Measurements from ENCODE around the gene HDAC11. TPM values are rescaled to one million over a fixed set of nuclear protein-coding genes. Genes with fewer than 3 reads are reported as not detected.

The HDAC11 gene
- total and polyA plus RNA-seq, 11 donors, result 20.8 to 49.4 (median 30.7) TPM

DNA sequence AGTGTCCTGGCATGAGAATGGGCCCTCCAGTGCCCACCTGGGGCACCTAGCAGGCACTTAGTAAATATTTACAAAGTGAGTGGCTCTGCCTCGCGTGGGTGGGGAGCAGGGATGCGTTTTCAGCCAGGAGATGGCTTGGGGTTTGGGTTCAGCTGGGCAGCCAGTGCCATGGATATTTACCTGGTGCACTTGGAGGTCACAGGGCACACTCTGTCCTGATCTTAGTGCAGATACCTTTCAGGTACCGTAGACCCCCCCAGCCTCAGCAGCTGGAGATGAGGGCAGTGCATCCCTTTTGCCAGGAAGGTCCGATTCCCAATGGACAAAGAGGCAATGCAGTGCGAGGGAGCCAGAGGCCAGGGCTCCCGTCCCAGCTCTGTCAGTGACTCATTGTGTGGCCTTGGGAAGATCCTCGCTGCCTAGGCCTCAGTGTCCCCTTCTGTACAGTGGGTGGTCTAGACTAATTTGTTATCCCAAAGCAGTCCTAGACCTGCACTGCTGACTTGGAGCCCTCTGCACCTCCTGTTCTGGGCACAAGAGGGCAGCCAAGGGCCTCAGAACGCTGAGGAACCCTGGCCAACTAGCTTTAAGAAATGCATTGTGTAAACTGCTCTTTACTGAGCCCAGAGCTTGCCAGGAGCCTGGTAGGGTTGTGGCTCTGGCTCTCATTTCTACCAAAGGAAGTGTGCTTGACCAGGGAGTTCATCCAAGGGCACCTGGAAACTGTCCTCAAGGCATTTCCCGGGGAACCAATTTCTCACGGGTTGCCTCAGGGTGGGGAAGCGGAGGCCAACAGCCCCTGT, 16.0 kb downstream of the HDAC11 start:
- ATAC-seq (peak; percentile 72 to 95 (median 90)), DNase-seq (peak; percentile 70 to 80 (median 73))
- Histone ChIP-seq H3K27me3 (no peaks in the 10 kb centered on the region), H3K4me1 (peaks cover 0 to 14% (median 9%) of the 10 kb centered on the region in 12 donors), H3K36me3 (peaks cover 0 to 12% (median 0%) of the 10 kb centered on the region in 9 donors), H3K4me3 (no peak overlapping the region), H3K27ac (peak overlapping the region in 1 of 12 donors; percentile 3), H3K9me3 (no peaks in the 10 kb centered on the region)
- intact Hi-C loops (cut with DNase I), result loop anchor here (1.0 to 5.0 kb wide), 7 partner anchors 51 to 404 kb away; partner anchors contain the start of gene FBLN2 (in 1 of the 10)
- TF ChIP-seq, protein P1, sequence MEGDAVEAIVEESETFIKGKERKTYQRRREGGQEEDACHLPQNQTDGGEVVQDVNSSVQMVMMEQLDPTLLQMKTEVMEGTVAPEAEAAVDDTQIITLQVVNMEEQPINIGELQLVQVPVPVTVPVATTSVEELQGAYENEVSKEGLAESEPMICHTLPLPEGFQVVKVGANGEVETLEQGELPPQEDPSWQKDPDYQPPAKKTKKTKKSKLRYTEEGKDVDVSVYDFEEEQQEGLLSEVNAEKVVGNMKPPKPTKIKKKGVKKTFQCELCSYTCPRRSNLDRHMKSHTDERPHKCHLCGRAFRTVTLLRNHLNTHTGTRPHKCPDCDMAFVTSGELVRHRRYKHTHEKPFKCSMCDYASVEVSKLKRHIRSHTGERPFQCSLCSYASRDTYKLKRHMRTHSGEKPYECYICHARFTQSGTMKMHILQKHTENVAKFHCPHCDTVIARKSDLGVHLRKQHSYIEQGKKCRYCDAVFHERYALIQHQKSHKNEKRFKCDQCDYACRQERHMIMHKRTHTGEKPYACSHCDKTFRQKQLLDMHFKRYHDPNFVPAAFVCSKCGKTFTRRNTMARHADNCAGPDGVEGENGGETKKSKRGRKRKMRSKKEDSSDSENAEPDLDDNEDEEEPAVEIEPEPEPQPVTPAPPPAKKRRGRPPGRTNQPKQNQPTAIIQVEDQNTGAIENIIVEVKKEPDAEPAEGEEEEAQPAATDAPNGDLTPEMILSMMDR (IDR thresholded peaks at IDR 0.05), result peak; percentile 83 to 98 (median 94)
- TF ChIP-seq POLR2A (IDR thresholded peaks at IDR 0.05), result no peak
- 45 to 51% (median 49%) methylated on average over 8 to 12 of the region's 12 CpGs for WGBS, 4 donors

DNA sequence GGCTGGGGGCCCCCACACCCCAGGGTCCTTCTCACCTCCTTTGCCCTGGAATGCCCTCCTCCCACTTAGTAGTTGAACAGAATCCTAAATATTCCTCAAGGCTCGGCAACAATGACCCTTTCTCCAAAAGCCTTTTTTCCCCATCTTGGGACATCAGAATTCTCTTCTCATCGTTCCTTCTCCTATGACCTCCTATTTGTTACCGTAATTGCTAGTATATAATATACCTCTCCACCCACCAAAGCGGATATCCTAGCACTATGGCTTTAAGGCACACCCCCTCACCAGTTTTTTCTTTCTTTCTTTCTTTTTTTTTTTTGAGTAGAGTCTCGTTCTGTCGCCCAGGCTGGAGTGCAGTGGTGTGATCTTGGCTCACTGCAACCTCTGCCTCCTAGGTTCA, 16.8 kb downstream of the HDAC11 start:
- no peak for TF ChIP-seq POLR2A (IDR thresholded peaks at IDR 0.05)
- TF ChIP-seq, protein P1 (IDR thresholded peaks at IDR 0.05), result no peak
- WGBS, 4 donors, result 65 to 82% (median 73%) methylated on average over 6 of the region's 6 CpGs
- no peak for DNase-seq
- peak overlapping the region in 1 of 12 donors; percentile 3 for H3K27ac ChIP-seq
- H3K9me3 ChIP-seq, result no peaks in the 10 kb centered on the region
- intact Hi-C loops (cut with DNase I), result loop anchor here in 9 of 10 donors (1.0 to 5.0 kb wide), 6 partner anchors 50 to 405 kb away; partner anchors contain the start of gene FBLN2 (in 1 of the 9)
- H3K27me3 ChIP-seq, result no peaks in the 10 kb centered on the region
- peaks cover 0 to 12% (median 0%) of the 10 kb centered on the region in 9 donors for H3K36me3 ChIP-seq
- H3K4me1 ChIP-seq, result peaks cover 0 to 14% (median 9%) of the 10 kb centered on the region in 12 donors
- no peak for ATAC-seq
- H3K4me3 ChIP-seq, result no peak overlapping the region

DNA sequence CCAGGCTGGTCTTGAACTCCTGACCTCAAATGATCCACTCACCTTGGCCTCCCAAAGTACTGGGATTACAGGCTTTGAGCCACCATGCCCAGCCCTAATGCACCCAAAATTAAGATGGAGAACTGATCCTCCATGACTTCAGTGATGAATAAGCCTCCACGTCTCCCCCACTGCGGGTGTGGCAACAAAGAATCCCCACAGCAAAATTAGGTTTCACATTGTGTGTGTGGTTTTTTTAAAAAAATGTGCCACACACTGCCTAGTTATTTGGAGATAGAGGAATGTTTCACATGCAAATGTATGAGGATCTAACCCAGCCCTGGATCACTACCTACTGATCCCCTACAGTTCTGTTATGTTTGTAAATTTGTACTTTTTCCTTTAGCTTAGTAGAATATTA, 17.3 kb downstream of the HDAC11 start:
- H3K36me3 ChIP-seq, result peaks cover 0 to 10% (median 0%) of the 10 kb centered on the region in 9 donors

More for the DNA sequence above, 17.3 kb downstream of the HDAC11 start:
- no peak overlapping the region for H3K27ac ChIP-seq
- TF ChIP-seq, protein P1 (IDR thresholded peaks at IDR 0.05), result no peak
- TF ChIP-seq POLR2A (IDR thresholded peaks at IDR 0.05), result no peak
- intact Hi-C loops (cut with DNase I), result loop anchor here in 5 of 10 donors (2.0 to 5.0 kb wide), 5 partner anchors 50 to 405 kb away; partner anchors contain the start of gene FBLN2 (in 1 of the 5)
- ATAC-seq (no peak), DNase-seq (peak in 1 of 5 donors; percentile 17)
- H3K9me3 ChIP-seq, result no peaks in the 10 kb centered on the region
- WGBS, 4 donors, result 86 to 96% (median 87%) methylated on average over 2 of the region's 2 CpGs
- no peak overlapping the region for H3K4me3 ChIP-seq
- H3K27me3 ChIP-seq, result no peaks in the 10 kb centered on the region
- H3K4me1 ChIP-seq, result peaks cover 0 to 14% (median 9%) of the 10 kb centered on the region in 12 donors

Data from heart left ventricle (tissue), 16 donors.